Activated CD8-positive, alpha-beta T cell treated with anti-CD3 and anti-CD28 coated beads for 36 hours (primary cell): ENCODE measurements around the gene TMEM179. TPM values are rescaled to one million over a fixed set of nuclear protein-coding genes. Genes with fewer than 3 reads are reported as not detected.

Experiments used
- ATAC-seq: fragments of 200-7000 bp; cut with Tn5 transposase; one replicate; pipeline ENCODE4 v1.10.0; 2021; ENCODE audit warnings: mild to moderate bottlenecking, moderate library complexity
- CTCF ChIA-PET: fragments of 350-600 bp; sonication (Branson Sonifier 250); formaldehyde crosslinking; loops from one replicate; lab custom pipeline; 2021; ENCODE audit warnings: antibody characterized with exemption; lab: Charles Lee
- POLR2A ChIA-PET: fragments of 350-600 bp; sonication (Branson Sonifier 250); formaldehyde crosslinking; loops from one replicate; lab custom pipeline; 2021; ENCODE audit warnings: antibody characterized with exemption; lab: Charles Lee
- DNase-seq: peaks from one replicate; pipeline ENCODE4 v3.0.0-alpha.2; 2020
- H3K27ac Mint-ChIP-seq: one replicate; pipeline ENCODE4 v1.8.0; 2021; ENCODE audit warnings: mild to moderate bottlenecking, mixed read lengths
- H3K27me3 Mint-ChIP-seq: one replicate; pipeline ENCODE4 v1.8.0; 2021; ENCODE audit warnings: mixed read lengths
- H3K36me3 Mint-ChIP-seq: one replicate; pipeline ENCODE4 v1.8.0; 2021; ENCODE audit warnings: low read depth, mixed read lengths
- H3K4me1 Mint-ChIP-seq: one replicate; pipeline ENCODE4 v1.8.0; 2021; ENCODE audit warnings: low read depth, mixed read lengths
- H3K4me3 Mint-ChIP-seq: one replicate; pipeline ENCODE4 v1.8.0; 2021; ENCODE audit warnings: mild to moderate bottlenecking, moderate library complexity, mixed read lengths
- H3K9me3 Mint-ChIP-seq: one replicate; pipeline ENCODE4 v1.8.0; 2021; ENCODE audit warnings: mixed read lengths
- CTCF ChIP-seq: fragments of 200-600 bp; IDR thresholded peaks from one replicate; pipeline ENCODE4 v1.8.0; 2022; ENCODE audit warnings: antibody characterized with exemption, mild to moderate bottlenecking
- intact Hi-C: fragments of 100-400 bp; cut with micrococcal nuclease; formaldehyde crosslinking; loops from one replicate; pipeline ENCODE4 v1.10.0; 2022
- total RNA-seq, 2 experiments: library from RNA; stranded (reverse); gene quantifications; one replicate each; pipeline ENCODE4 v1.2.3, GENCODE V29; 2021

The TMEM179 gene
- total RNA-seq, 2 experiments from 2014 or later: not detected

DNA sequence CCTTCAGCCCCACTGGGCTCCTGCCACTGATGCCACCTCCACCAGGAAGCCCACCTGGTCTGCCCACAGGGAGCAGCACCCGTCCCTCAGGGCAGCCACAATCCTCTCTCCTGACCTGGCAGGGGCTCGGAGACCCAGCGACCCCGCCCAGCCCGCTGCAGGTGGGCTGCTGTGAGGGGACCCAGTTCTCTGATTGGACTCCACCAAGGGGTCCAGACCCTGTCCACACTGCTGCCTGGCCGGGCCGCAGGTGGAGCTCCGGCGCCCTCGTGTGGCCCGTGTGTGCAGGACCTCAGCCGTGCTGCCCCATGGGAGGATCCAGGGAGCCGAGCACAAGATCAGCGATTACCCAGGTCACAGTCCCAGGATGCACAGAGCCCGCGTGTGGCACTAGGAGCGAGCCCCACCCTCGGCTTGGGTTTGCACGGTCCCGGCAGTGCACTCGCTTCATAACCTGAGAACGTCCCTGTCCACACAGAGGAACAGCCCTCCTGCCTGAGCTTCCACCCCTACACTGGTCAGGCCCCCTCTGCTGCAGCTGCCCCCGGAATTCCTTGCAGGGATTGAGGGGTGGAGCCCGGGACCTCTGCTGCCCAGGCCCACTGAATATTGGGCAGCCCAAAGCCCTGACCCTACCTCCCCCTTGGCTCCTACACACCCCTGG is 35.4 kb upstream of the TMEM179 start:
- POLR2A ChIA-PET: no interaction called here
- no peak overlapping the region for H3K4me3 Mint-ChIP-seq
- DNase-seq: peak; percentile 64
- no peak overlapping the region for H3K27ac Mint-ChIP-seq
- peaks cover 6% of the 10 kb centered on the region for H3K27me3 Mint-ChIP-seq
- TF ChIP-seq CTCF: peak; percentile 92
- intact Hi-C loops: loop anchor here (5.0 kb wide), 1 partner anchor 503 kb away; the partner anchor contains the start of gene KIF26A
- peaks cover 1% of the 10 kb centered on the region for H3K9me3 Mint-ChIP-seq
- CTCF ChIA-PET: interaction anchor here (0.6 to 1.2 kb wide), 5 partner anchors 12 to 872 kb away, joined by 3 to 5 read pairs (median 3); no protein-coding TSS in a partner anchor
- no peaks in the 10 kb centered on the region for H3K36me3 Mint-ChIP-seq
- H3K4me1 Mint-ChIP-seq: no peaks in the 10 kb centered on the region
- peak; percentile 93 for ATAC-seq

- CTCF ChIA-PET: interaction anchor here (1.2 kb wide), 3 partner anchors 12 to 24 kb away, joined by 3 to 5 read pairs (median 4); no protein-coding TSS in a partner anchor
- intact Hi-C loops: no loop called here
- no peak for TF ChIP-seq CTCF
These were observed 34.9 kb upstream of the TMEM179 start for GRCh38 chr14:104639471-104639870.

GRCh38 chr14:104638927-104639450 is 34.4 kb upstream of the TMEM179 start:
- ChIA-PET POLR2A (no interaction called here), CTCF (interaction anchor here (1.2 kb wide), 1 partner anchor 16 kb away, joined by 3 read pairs; no protein-coding TSS in a partner anchor)
- Mint-ChIP-seq H3K27me3 (peaks cover 6% of the 10 kb centered on the region), H3K4me3 (no peak overlapping the region), H3K9me3 (no peaks in the 10 kb centered on the region), H3K4me1 (no peaks in the 10 kb centered on the region), H3K36me3 (no peaks in the 10 kb centered on the region), H3K27ac (no peak overlapping the region)
- ATAC-seq: no peak
- intact Hi-C loops: no loop called here
- DNase-seq: no peak
- TF ChIP-seq CTCF: no peak

More at GRCh38 chr14:104639471-104639870, 34.9 kb upstream of the TMEM179 start:
- Mint-ChIP-seq H3K4me1 (no peaks in the 10 kb centered on the region), H3K36me3 (no peaks in the 10 kb centered on the region), H3K27ac (no peak overlapping the region), H3K4me3 (no peak overlapping the region), H3K27me3 (peaks cover 6% of the 10 kb centered on the region), H3K9me3 (no peaks in the 10 kb centered on the region)
- ATAC-seq (no peak), DNase-seq (no peak)
- POLR2A ChIA-PET: no interaction called here

- intact Hi-C loops: no loop called here
- peaks cover 6% of the 10 kb centered on the region for H3K27me3 Mint-ChIP-seq
These were observed 33.6 kb upstream of the TMEM179 start for GRCh38 chr14:104638190-104638589.

More at GRCh38 chr14:104638190-104638589, 33.6 kb upstream of the TMEM179 start:
- no peak overlapping the region for H3K4me3 Mint-ChIP-seq
- H3K9me3 Mint-ChIP-seq: no peaks in the 10 kb centered on the region
- CTCF ChIA-PET: no interaction called here
- DNase-seq: no peak
- no peaks in the 10 kb centered on the region for H3K4me1 Mint-ChIP-seq
- H3K36me3 Mint-ChIP-seq: no peaks in the 10 kb centered on the region
- ATAC-seq: no peak
- TF ChIP-seq CTCF: no peak
- POLR2A ChIA-PET: no interaction called here
- H3K27ac Mint-ChIP-seq: no peak overlapping the region
